Neural crest cell (in vitro differentiated cells): ENCODE results near the gene BCORL1. TPM values are rescaled to one million over a fixed set of nuclear protein-coding genes. Genes with fewer than 3 reads are reported as not detected.

Experiments
- DNase-seq: peaks from one replicate; pipeline ENCODE4 v3.0.0; 2021; ENCODE audit warnings: low read depth, mixed read lengths, low spot score
- H3K27ac Mint-ChIP-seq: one replicate; pipeline ENCODE4 v1.8.0; 2021; ENCODE audit warnings: mild to moderate bottlenecking, mixed read lengths; ENCODE audit not compliant: unreplicated experiment
- H3K27me3 Mint-ChIP-seq: 2 replicates; pipeline ENCODE4 v1.8.0; 2021; ENCODE audit warnings: low read depth, mild to moderate bottlenecking, mixed read lengths
- H3K36me3 Mint-ChIP-seq: 2 replicates; pipeline ENCODE4 v1.8.0; 2021; ENCODE audit warnings: low read depth, mild to moderate bottlenecking, mixed read lengths
- H3K4me1 Mint-ChIP-seq: 2 replicates; pipeline ENCODE4 v1.8.0; 2021; ENCODE audit warnings: mixed read lengths
- H3K4me3 Mint-ChIP-seq: one replicate; pipeline ENCODE4 v1.8.0; 2021; ENCODE audit warnings: mild to moderate bottlenecking, mixed read lengths
- H3K9me3 Mint-ChIP-seq: 2 replicates; pipeline ENCODE4 v1.8.0; 2021; ENCODE audit warnings: mixed read lengths
- total RNA-seq: library from RNA; stranded (reverse); gene quantifications from 2 replicates; pipeline ENCODE4 v1.2.1, GENCODE V29; 2021
- TF ChIP-seq, protein P1 (sequence below): fragments of 200-600 bp; sonication (generic); conservative IDR thresholded peaks from 2 replicates; pipeline ENCODE4 v1.5.0; 2021; ENCODE audit warnings: antibody characterized with exemption, mild to moderate bottlenecking

Gene BCORL1
- total RNA-seq, 1 donor from 2014 or later = 46.2 TPM

GRCh38 chrX:130030826-130031225, 48.4 kb downstream of the BCORL1 start:
- Mint-ChIP-seq H3K36me3 (peaks cover 17% of the 10 kb centered on the region), H3K27ac (peak overlapping the region; percentile 78), H3K27me3 (no peaks in the 10 kb centered on the region), H3K4me1 (peaks cover 9% of the 10 kb centered on the region), H3K9me3 (no peaks in the 10 kb centered on the region), H3K4me3 (no peak overlapping the region)
- TF ChIP-seq, protein P1, sequence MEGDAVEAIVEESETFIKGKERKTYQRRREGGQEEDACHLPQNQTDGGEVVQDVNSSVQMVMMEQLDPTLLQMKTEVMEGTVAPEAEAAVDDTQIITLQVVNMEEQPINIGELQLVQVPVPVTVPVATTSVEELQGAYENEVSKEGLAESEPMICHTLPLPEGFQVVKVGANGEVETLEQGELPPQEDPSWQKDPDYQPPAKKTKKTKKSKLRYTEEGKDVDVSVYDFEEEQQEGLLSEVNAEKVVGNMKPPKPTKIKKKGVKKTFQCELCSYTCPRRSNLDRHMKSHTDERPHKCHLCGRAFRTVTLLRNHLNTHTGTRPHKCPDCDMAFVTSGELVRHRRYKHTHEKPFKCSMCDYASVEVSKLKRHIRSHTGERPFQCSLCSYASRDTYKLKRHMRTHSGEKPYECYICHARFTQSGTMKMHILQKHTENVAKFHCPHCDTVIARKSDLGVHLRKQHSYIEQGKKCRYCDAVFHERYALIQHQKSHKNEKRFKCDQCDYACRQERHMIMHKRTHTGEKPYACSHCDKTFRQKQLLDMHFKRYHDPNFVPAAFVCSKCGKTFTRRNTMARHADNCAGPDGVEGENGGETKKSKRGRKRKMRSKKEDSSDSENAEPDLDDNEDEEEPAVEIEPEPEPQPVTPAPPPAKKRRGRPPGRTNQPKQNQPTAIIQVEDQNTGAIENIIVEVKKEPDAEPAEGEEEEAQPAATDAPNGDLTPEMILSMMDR = no peak
- DNase-seq = no peak

GRCh38 chrX:130032552-130032951, 50.1 kb downstream of the BCORL1 start:
- no peaks in the 10 kb centered on the region for H3K9me3 Mint-ChIP-seq
- H3K27ac Mint-ChIP-seq = no peak overlapping the region
- DNase-seq = no peak
- no peaks in the 10 kb centered on the region for H3K27me3 Mint-ChIP-seq
- peaks cover 9% of the 10 kb centered on the region for H3K4me1 Mint-ChIP-seq
- no peak overlapping the region for H3K4me3 Mint-ChIP-seq
- TF ChIP-seq, protein P1 = no peak
- peaks cover 13% of the 10 kb centered on the region for H3K36me3 Mint-ChIP-seq

- TF ChIP-seq, protein P1 = no peak
- Mint-ChIP-seq H3K27ac (no peak overlapping the region), H3K4me1 (peaks cover 5% of the 10 kb centered on the region), H3K36me3 (peaks cover 10% of the 10 kb centered on the region), H3K9me3 (no peaks in the 10 kb centered on the region), H3K27me3 (no peaks in the 10 kb centered on the region), H3K4me3 (no peak overlapping the region)
- no peak for DNase-seq
Measured at GRCh38 chrX:130034178-130034577, 51.7 kb downstream of the BCORL1 start.

DNA sequence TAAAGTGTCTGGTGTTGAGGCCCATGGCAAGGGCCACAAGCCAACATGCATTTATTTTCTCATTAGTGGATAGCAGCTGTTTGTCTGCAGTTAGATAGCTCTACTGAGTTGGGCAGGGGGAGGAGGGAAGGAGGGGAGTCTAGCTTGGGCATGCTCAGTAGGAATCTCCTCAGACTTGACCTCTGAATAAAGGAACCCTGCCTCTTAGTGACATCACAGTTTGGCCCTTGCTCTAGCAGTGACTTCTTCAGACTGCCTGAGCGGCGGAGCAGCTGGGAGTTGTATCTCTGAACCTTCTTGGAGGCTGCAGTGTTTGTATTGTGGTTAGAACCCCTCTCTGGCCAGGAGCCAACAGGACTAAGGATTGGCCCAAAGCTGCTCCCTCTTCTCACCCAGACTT, 57.4 kb downstream of the BCORL1 start:
- Mint-ChIP-seq H3K36me3 (peaks cover 4% of the 10 kb centered on the region), H3K27ac (no peak overlapping the region), H3K9me3 (no peaks in the 10 kb centered on the region), H3K4me3 (no peak overlapping the region), H3K4me1 (no peaks in the 10 kb centered on the region), H3K27me3 (no peaks in the 10 kb centered on the region)
- TF ChIP-seq, protein P1 = no peak
- DNase-seq = no peak

- no peak for DNase-seq
- Mint-ChIP-seq H3K9me3 (peaks cover 5% of the 10 kb centered on the region), H3K4me3 (no peak overlapping the region), H3K27me3 (no peaks in the 10 kb centered on the region), H3K36me3 (peaks cover 22% of the 10 kb centered on the region), H3K27ac (no peak overlapping the region), H3K4me1 (no peaks in the 10 kb centered on the region)
- TF ChIP-seq, protein P1 = no peak
Measured at GRCh38 chrX:130047416-130047815, 65.0 kb downstream of the BCORL1 start.

DNA sequence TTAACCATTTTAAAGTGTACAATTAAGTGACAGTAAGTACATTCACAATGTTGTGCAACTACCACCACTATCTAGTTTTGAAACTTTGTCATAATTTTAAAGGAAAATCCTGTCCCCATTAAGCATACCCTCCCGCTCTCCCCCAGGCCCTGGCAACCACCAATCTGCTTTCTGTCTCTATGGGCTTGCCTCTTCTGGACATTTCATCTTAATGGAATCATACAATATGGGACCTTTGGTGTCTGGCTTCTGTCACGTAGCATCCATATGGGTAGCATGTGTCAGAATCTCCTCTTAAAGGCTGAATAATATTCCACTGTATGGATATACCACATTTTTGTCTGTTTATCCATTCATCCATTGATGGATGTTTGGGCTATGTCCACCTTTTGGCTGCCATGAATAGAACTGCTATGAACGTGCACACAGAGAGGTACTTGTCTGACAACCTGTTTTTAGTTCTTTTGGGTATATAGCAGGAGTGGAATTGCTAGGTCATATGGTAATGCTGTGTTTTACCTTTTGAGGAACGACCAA, 66.3 kb downstream of the BCORL1 start:
- H3K27me3 Mint-ChIP-seq = no peaks in the 10 kb centered on the region
- H3K27ac Mint-ChIP-seq = no peak overlapping the region
- H3K36me3 Mint-ChIP-seq = peaks cover 22% of the 10 kb centered on the region
- TF ChIP-seq, protein P1 = no peak
- no peaks in the 10 kb centered on the region for H3K4me1 Mint-ChIP-seq
- H3K4me3 Mint-ChIP-seq = no peak overlapping the region
- no peak for DNase-seq
- peaks cover 5% of the 10 kb centered on the region for H3K9me3 Mint-ChIP-seq
